Endothelial cell of umbilical vein (primary cell): ENCODE measurements around the gene GALNT3. TPM values are rescaled to one million over a fixed set of nuclear protein-coding genes. Genes with fewer than 3 reads are reported as not detected.
A peak's percentile ranks its signal among the peaks of the same experiment; 100 is the strongest.

ENCODE experiments used
- BruUV-seq: library from RNA; stranded (reverse); fragments of 400-500 nt; replicated peaks from 2 replicates; lab custom pipeline; 2021; lab: Mats Ljungman, UMichigan
- CTCF ChIA-PET: fragments of 300-600, 350-600 bp; sonication (Branson Sonifier 250); formaldehyde crosslinking; loops from one replicate; lab custom pipeline; 2021; ENCODE audit warnings: antibody characterized with exemption, inconsistent platforms; lab: Charles Lee
- POLR2A ChIA-PET: fragments of 300-600, 350-600 bp; sonication (Branson Sonifier 250); formaldehyde crosslinking; loops from one replicate; lab custom pipeline; 2021; ENCODE audit warnings: antibody characterized with exemption, inconsistent platforms; lab: Charles Lee
- DNase-seq: peaks from one replicate; pipeline ENCODE4 v3.0.0-alpha.2; 2011; ENCODE audit warnings: low read depth, low spot score
- FAIRE-seq: peaks from 2 replicates; lab custom pipeline; 2011; peaks lifted over from hg19 to GRCh38; lab: Jason Lieb, UNC
- H2AFZ ChIP-seq: 2 replicates; pipeline ENCODE4 v1.6.0; 2012; ENCODE audit warnings: low read depth, low read length, control low read depth, inconsistent platforms
- H3K27ac ChIP-seq: 2 replicates; pipeline ENCODE4 v1.5.1; 2011; ENCODE audit warnings: low read depth, mild to moderate bottlenecking, control low read depth, low read length, moderate library complexity; ENCODE audit not compliant: insufficient read depth
- H3K27me3 ChIP-seq, 2 experiments: 2 replicates each; pipeline versions ENCODE4 v1.6.0 to v1.6.1; 2011; ENCODE audit warnings: low read length in 2 of 2, mixed read lengths in 1 of 2; ENCODE audit not compliant: control insufficient read depth in 2 of 2, insufficient read depth in 2 of 2
- H3K36me3 ChIP-seq, 2 experiments: 2 replicates in 1 of 2; 3 replicates in 1 of 2; pipeline ENCODE4 v1.5.1; 2011; ENCODE audit warnings: low read length in 2 of 2, mild to moderate bottlenecking in 1 of 2, moderate library complexity in 1 of 2; ENCODE audit not compliant: control insufficient read depth in 2 of 2, insufficient read depth in 2 of 2; ENCODE audit errors: extremely low read depth in 1 of 2
- H3K4me1 ChIP-seq: 3 replicates; pipeline ENCODE4 v1.5.1; 2011; ENCODE audit warnings: mild to moderate bottlenecking, low read length; ENCODE audit not compliant: control insufficient read depth, insufficient read depth; ENCODE audit errors: extremely low read depth
- H3K4me2 ChIP-seq: 2 replicates; pipeline ENCODE4 v1.6.1; 2011; ENCODE audit warnings: low read length, control low read depth, mixed read lengths; ENCODE audit not compliant: insufficient read depth
- H3K4me3 ChIP-seq, 3 experiments: fragments of 200-600 bp in 1 of 3; sonication (generic), shearing (Covaris generic) in 1 of 3; replicated peaks in 1 of 3; 2 replicates each; pipeline ENCODE4 v1.5.1; 2011 to 2016; ENCODE audit warnings: control low read depth in 3 of 3, low read length in 3 of 3, mild to moderate bottlenecking in 2 of 3, inconsistent platforms in 1 of 3, low read depth in 1 of 3, moderate library complexity in 1 of 3; ENCODE audit not compliant: insufficient read depth in 1 of 3
- H3K79me2 ChIP-seq: 2 replicates; pipeline ENCODE4 v1.6.0; 2012; ENCODE audit warnings: low read length, inconsistent platforms; ENCODE audit not compliant: control insufficient read depth, insufficient read depth
- H3K9ac ChIP-seq: replicated peaks from 2 replicates; pipeline ENCODE3; 2011; ENCODE audit warnings: low read length, control low read depth; ENCODE audit not compliant: insufficient read depth; ENCODE audit errors: extremely low read depth
- H3K9me1 ChIP-seq: replicated peaks from 3 replicates; pipeline ENCODE4 v1.6.0; 2011; ENCODE audit warnings: mild to moderate bottlenecking, low read length; ENCODE audit not compliant: control insufficient read depth, insufficient read depth; ENCODE audit errors: extremely low read depth
- H3K9me3 ChIP-seq: replicated peaks from 2 replicates; pipeline ENCODE4 v1.5.1; 2012; ENCODE audit warnings: low read length, inconsistent platforms; ENCODE audit not compliant: control insufficient read depth, insufficient read depth
- H4K20me1 ChIP-seq: replicated peaks from 2 replicates; pipeline ENCODE3; 2011; ENCODE audit warnings: mild to moderate bottlenecking, low read length; ENCODE audit not compliant: control insufficient read depth, insufficient read depth; ENCODE audit errors: extremely low read depth
- EZH2 ChIP-seq: IDR thresholded peaks from 2 replicates; pipeline ENCODE4 v1.6.1; 2012; ENCODE audit warnings: borderline replicate concordance, low read depth, mild to moderate bottlenecking, moderate library complexity, low read length, inconsistent platforms; ENCODE audit not compliant: severe bottlenecking
- FOS ChIP-seq: IDR thresholded peaks from 2 replicates; pipeline ENCODE4 v1.6.1; 2011; ENCODE audit warnings: mild to moderate bottlenecking, low read length, moderate library complexity, borderline replicate concordance; ENCODE audit not compliant: insufficient read depth
- GATA2 ChIP-seq: IDR thresholded peaks from 2 replicates; pipeline ENCODE4 v1.7.0; 2011; ENCODE audit warnings: low read depth, mild to moderate bottlenecking, moderate library complexity, mixed read lengths, low read length; ENCODE audit not compliant: insufficient read length, insufficient read depth
- JUN ChIP-seq: IDR thresholded peaks from 2 replicates; pipeline ENCODE4 v1.6.1; 2011; ENCODE audit warnings: borderline replicate concordance, low read depth; ENCODE audit not compliant: insufficient read length, insufficient read depth
- MAX ChIP-seq: IDR thresholded peaks from 2 replicates; pipeline ENCODE4 v1.6.1; 2011; ENCODE audit not compliant: insufficient read depth, insufficient read length
- MYC ChIP-seq: IDR thresholded peaks from one replicate; pipeline ENCODE4 v1.6.1; 2011; ENCODE audit warnings: mild to moderate bottlenecking, low read depth, low read length
- POLR2A ChIP-seq: IDR thresholded peaks from 2 replicates; pipeline ENCODE4 v1.6.1; 2012; ENCODE audit warnings: low read depth, mild to moderate bottlenecking, control low read depth, low read length
- POLR2AphosphoS5 ChIP-seq: IDR thresholded peaks from 2 replicates; pipeline ENCODE4 v1.6.1; 2012; ENCODE audit warnings: low read depth, mild to moderate bottlenecking, control low read depth, low read length, moderate library complexity; ENCODE audit not compliant: insufficient read depth
- dilution Hi-C: fragments of 300-500 bp; cut with MboI; formaldehyde crosslinking; loops from one replicate; pipeline ENCODE4 v1.15.0; 2019; ENCODE audit warnings: low sequenced_read_pairs; ENCODE audit not compliant: extremely low pct_ligation_motif_present
- intact Hi-C: fragments of 100-400 bp; cut with micrococcal nuclease; formaldehyde crosslinking; loops from one replicate; pipeline ENCODE4 v1.10.0; 2022
- polyA plus RNA-seq, 4 experiments: library from polyadenylated mRNA; depleted of rRNA in 3 of 4; stranded (reverse) in 3 of 4; unstranded in 1 of 4; fragments of >200 nt; gene quantifications; 2 replicates each; pipeline versions ENCODE4 v1.2.1 to v1.2.3, GENCODE V29; 2011 to 2012; ENCODE audit warnings: missing spikeins in 1 of 4
- total RNA-seq: library from RNA; stranded (reverse); gene quantifications from 2 replicates; pipeline ENCODE4 v1.2.3, GENCODE V29; 2021
- TF ChIP-seq, protein P1 (sequence below), 2 donors: IDR thresholded peaks; 1 replicate in 1 of 2; 2 replicates in 1 of 2; pipeline ENCODE4 v1.5.1; 2011; ENCODE audit warnings: low read length in 2 of 2, mild to moderate bottlenecking in 2 of 2, moderate library complexity in 2 of 2, control low read depth in 1 of 2, inconsistent platforms in 1 of 2, low read depth in 1 of 2; ENCODE audit not compliant: insufficient read depth in 1 of 2; ENCODE audit errors: extremely low read depth in 1 of 2

The GALNT3 gene
- total and polyA plus RNA-seq, 2 donors (not counting 3 experiments of a cell fraction or from before 2014, with no cell fraction given), result 0.07 to 0.82 TPM

DNA sequence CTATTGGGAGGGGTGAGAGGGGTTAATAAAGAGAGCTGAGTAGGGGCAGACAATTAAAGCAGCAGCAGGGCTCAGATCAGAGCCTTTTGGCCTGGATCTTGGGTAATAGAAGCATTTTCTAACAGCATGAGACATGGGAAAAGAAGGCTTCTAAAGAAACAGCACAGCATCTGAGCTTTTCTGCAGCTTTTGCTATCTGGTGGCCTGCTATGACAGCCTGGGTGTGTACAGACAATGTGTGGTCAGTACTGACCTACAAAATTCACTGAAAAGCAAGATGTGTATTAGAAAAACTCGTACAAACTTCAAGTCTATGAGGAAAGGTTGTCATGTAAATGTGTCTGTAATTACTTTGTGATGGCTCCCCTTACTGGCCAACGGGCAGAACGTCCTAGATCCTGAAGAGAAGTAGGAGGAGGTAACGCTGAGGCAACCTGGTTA is 95.6 kb downstream of the GALNT3 start:
- H3K27me3 ChIP-seq, result peaks cover 2 to 6% of the 10 kb centered on the region in 2 experiments
- dilution Hi-C loops (no loop called here), intact Hi-C loops (loop anchor here (1.0 kb wide), 2 partner anchors 297 to 459 kb away; partner anchors contain the start of gene SCN2A)
- no peak for TF ChIP-seq GATA2
- TF ChIP-seq, protein P1, sequence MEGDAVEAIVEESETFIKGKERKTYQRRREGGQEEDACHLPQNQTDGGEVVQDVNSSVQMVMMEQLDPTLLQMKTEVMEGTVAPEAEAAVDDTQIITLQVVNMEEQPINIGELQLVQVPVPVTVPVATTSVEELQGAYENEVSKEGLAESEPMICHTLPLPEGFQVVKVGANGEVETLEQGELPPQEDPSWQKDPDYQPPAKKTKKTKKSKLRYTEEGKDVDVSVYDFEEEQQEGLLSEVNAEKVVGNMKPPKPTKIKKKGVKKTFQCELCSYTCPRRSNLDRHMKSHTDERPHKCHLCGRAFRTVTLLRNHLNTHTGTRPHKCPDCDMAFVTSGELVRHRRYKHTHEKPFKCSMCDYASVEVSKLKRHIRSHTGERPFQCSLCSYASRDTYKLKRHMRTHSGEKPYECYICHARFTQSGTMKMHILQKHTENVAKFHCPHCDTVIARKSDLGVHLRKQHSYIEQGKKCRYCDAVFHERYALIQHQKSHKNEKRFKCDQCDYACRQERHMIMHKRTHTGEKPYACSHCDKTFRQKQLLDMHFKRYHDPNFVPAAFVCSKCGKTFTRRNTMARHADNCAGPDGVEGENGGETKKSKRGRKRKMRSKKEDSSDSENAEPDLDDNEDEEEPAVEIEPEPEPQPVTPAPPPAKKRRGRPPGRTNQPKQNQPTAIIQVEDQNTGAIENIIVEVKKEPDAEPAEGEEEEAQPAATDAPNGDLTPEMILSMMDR (IDR thresholded peaks at IDR 0.05; ENCODE audit: extremely low read depth in 1 of 2, insufficient read depth in 1 of 2, low read depth in 1 of 2, low read length in 2 of 2), result peak; percentile 30 to 52
- H4K20me1 ChIP-seq, result no peaks in the 10 kb centered on the region
- no peaks in the 10 kb centered on the region for H3K4me1 ChIP-seq
- no peaks in the 10 kb centered on the region for H3K79me2 ChIP-seq
- H3K4me2 ChIP-seq, result no peak overlapping the region
- ChIA-PET POLR2A (no interaction called here), CTCF (interaction anchor here (0.8 to 1.3 kb wide), 8 partner anchors 8 to 429 kb away, joined by 3 to 9 read pairs (median 4); partner anchors contain the start of gene SCN1A)
- peak; percentile 67 for FAIRE-seq
- H2AFZ ChIP-seq, result no peak overlapping the region
- H3K9ac ChIP-seq, result no peak overlapping the region
- H3K27ac ChIP-seq, result no peak overlapping the region
- peak; percentile 56 for DNase-seq
- H3K9me3 ChIP-seq, result no peaks in the 10 kb centered on the region
- no peaks in the 10 kb centered on the region for H3K36me3 ChIP-seq
- no peaks in the 10 kb centered on the region for H3K9me1 ChIP-seq
- BruUV-seq, result no TSS peak
- no peak overlapping the region for H3K4me3 ChIP-seq

DNA sequence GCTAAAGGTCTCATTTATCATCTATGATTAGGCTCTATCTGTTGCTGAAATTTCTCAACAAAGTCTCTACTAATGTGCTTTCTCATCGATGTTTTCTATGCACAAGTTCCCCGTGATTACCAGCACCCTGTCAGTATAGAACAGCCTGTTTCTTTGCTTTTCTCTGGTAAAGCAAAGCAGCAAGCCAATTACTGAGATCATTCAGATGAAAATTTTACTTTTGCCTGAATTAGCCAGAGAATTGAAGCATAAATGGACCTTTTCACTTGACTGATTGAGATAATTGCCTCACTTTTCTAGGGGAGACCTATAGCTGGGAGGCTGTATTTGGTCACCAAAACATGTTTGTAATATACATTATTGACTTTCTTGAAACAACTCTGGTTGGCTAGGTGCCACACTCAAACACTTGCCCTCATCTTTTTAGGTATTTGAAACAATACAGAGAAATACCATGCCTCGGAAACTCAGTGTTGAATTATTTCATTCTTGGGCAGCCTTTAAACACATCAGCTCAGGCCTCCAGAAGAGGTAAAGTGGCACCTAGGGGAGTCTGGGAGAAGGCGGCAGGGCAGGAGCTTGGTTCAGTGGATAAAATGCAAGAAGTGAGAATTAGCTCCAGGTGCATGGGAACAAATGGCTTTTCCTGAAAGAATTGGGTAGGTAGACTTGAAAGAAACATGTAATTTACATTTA is 96.2 kb downstream of the GALNT3 start:
- no peak for TF ChIP-seq POLR2A
- no peak for TF ChIP-seq MYC
- no peak for TF ChIP-seq EZH2
- TF ChIP-seq, protein P1 (IDR thresholded peaks at IDR 0.05; ENCODE audit: extremely low read depth in 1 of 2, insufficient read depth in 1 of 2, low read depth in 1 of 2, low read length in 2 of 2), result no peak
- no peak for TF ChIP-seq MAX
- TF ChIP-seq GATA2, result no peak
- no peak for TF ChIP-seq JUN
- TF ChIP-seq FOS, result no peak
- TF ChIP-seq POLR2AphosphoS5, result no peak
- Histone ChIP-seq H3K79me2 (no peaks in the 10 kb centered on the region), H4K20me1 (no peaks in the 10 kb centered on the region), H3K27ac (no peak overlapping the region), H3K27me3 (peaks cover 2 to 6% of the 10 kb centered on the region in 2 experiments), H3K9me3 (no peaks in the 10 kb centered on the region), H3K9ac (no peak overlapping the region), H3K36me3 (no peaks in the 10 kb centered on the region), H3K9me1 (no peaks in the 10 kb centered on the region), H3K4me1 (no peaks in the 10 kb centered on the region), H3K4me2 (no peak overlapping the region), H2AFZ (no peak overlapping the region), H3K4me3 (no peak overlapping the region)
- POLR2A ChIA-PET, result no interaction called here
- dilution Hi-C loops (no loop called here), intact Hi-C loops (loop anchor here (1.0 kb wide), 2 partner anchors 297 to 459 kb away; partner anchors contain the start of gene SCN2A)
- CTCF ChIA-PET, result interaction anchor here (0.8 to 1.3 kb wide), 8 partner anchors 9 to 430 kb away, joined by 3 to 9 read pairs (median 4); partner anchors contain the start of gene SCN1A
- FAIRE-seq (no peak), DNase-seq (no peak)
- BruUV-seq, result no TSS peak
